Measurements from ENCODE around the gene AXIN1.

Gene AXIN1

GRCh38 chr16:325375-326145 lies 27.0 kb downstream of the AXIN1 start:
- DNase-seq, result no peak

DNA sequence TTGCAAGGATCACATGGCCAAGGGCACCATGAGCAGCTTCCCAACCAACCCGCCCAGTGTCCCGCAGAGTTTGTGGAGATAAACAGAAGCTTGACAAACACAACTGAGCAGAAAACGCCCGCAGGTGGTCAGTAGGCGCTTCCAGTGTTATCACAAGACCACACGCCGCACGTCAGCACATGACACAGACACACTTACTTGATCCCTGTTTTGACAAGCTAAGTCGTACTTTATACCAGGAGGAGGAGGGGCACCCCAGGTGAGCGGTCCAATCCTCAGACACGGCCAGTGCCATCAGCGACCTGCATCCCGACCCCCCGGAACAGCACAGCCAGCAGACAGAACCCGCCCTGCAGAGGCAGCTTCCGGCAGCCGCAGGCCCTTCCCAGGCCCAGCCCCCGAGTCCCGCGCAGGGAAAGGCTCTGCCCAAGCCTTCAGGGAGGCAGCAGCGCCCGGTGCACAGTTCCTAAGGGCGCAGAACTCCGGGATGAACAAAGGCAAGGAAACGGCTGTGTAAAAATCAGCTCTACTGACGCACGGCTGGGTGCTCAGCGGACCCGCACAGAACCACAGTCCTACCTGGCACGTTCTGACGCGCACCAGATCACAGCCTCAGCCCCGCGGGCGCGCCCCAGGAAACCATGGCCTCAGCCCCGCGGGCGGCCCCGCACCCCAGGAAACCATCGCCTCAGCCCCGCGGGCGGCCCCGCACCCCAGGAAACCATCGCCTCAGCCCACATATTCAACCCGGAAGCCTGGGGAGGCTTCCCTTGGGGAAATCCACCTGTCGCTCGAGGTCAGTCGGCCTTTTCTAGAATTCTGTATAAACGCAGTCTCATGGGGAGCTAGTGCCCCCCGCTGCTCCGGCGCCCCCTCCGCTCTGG lies 27.8 kb downstream of the AXIN1 start:
- DNase-seq, result no peak

GRCh38 chr16:324201-324450 lies 28.4 kb downstream of the AXIN1 start:
- no peak for DNase-seq

GRCh38 chr16:322476-323143 lies 29.9 kb downstream of the AXIN1 start:
- no peak for DNase-seq

DNA sequence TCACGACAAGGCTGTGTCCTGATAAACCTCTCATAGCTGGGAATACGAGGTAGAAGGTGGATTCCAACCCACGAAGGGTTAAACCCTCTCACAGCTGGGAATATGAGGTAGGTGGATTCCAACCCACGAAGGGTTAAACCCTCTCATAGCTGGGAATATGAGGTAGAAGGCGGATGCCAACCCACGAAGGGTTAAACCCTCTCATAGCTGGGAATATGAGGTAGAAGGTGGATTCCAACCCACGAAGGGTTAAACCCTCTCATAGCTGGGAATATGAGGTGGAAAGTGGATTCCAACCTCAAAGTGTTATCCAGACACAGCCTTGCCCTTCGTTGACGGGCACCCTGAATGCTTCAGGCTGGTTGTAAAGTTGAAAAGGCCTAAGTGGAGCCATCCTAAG lies 31.0 kb downstream of the AXIN1 start:
- no peak for DNase-seq

DNA sequence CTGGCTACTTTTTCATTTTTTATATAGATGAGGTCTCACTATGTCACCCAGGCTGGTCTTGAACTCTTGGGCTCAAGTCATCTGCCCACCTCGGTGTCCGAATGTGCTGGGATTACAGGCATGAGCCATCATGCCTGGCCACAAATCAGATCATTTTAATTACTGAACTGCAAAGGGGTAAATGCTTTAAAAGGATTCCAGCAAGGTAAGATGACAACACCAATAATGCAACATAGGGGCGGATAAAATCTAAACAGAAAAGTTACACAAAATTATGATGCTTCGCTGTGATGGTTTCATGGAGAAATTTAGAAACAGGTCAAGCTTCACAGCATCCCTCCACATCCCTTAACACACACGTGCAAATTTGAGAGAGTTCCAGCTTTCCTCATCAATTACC lies 32.3 kb downstream of the AXIN1 start:
- DNase-seq, result no peak

GRCh38 chr16:318628-319027 lies 33.9 kb downstream of the AXIN1 start:
- DNase-seq, result no peak

DNA sequence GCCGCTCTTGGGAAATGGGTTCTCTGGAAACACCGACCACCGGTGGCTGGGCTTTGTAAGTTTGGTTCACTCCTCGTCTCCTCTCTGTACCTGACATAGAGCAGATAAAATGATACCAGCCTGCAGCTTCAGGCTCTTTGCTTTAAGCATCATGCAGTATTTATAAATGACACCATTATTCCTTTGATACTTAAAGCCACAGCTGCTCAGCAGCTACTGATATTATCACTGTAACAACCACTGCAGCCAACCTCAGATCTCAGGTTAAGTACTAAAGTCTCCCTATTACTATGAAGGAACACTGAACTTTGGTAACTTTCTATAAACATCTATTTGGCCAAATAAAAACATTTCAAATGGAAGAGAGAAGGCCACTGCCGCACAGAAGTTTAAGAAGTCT lies 34.9 kb downstream of the AXIN1 start:
- no peak for DNase-seq

GRCh38 chr16:316741-317464 lies 35.6 kb downstream of the AXIN1 start:
- DNase-seq, result no peak

DNA sequence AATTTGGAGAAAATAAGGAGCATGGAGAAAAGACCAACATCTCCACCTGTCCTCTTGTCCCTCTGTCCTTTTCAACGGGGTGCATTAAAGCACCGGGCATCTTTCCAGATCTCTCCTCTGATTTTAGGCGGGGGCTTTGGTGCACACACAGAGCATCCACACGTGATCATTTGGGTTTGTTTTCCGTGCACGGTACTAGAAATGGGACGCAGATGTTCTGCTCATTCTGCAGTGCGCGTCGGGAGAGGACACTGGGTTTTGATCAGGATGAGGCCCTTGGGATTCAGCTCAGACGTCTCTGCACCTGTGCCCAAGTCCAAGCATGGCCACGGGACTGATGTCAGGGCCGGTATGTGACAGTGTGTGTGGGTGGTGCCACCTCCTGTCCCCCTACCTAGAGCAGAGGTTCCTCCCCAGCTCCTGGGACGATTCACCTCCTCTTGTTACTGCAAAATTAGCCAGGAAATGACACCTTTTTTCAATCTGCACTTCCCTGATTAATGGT lies 37.7 kb downstream of the AXIN1 start:
- peak; percentile 68 for DNase-seq

DNA sequence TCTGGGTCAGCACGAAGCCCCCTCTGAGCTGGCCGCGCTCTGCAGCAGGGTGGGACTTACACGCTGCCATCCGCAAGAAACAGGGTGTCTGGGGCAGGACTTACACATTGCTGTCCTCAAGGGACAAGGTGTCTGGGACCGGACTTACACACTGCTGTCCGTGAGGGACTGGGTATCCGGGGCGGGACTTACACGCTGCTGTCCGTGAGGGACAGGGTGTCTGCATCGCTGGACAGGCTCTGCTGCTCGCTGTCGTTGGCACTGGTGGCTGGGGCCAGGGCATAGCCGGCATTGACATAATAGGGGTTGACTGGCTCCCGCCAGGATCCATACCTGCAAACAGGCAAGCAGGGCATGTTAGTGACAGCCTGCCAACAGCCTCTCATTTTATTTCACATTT lies 38.2 kb downstream of the AXIN1 start:
- DNase-seq, result no peak

DNA sequence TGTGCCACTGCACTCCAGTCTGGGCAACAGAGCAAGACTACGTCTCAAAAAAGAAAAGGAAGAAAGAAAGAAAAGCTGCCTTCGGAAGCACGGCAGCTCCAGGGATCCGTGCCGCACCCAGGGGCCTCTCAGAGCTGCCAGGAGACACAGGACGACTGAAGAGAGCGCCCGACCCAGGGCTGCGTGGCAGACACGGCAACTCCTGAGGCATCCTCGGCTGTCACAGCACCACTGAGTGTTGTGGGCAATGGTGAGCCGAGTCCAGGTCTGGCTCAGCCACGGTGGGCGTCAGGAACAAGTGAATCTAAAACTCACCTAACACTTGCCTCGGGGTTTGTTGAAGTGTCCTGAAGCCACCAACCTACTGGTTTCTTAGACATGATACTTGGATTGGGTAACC lies 40.8 kb downstream of the AXIN1 start:
- no peak for DNase-seq

DNA sequence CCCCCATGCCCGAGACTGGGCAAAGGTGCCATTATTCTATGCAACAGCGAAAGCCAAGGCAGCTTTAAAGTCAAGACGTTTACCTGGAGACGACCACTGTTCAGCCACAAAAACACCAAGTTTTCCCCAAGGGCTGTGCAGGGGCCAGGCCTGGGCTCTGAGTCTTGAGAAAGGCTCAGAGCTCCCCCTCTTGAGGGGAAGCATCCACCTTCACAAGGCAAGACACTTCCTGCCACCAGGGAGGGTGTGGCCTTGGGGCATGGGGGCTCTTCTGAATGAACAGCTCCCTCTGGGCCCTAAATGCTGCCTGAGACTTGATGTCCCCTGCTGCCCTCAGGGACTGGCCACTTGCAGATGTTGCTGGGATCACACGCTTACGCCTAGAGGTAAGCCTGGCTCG lies 43.0 kb downstream of the AXIN1 start:
- no peak for DNase-seq

DNA sequence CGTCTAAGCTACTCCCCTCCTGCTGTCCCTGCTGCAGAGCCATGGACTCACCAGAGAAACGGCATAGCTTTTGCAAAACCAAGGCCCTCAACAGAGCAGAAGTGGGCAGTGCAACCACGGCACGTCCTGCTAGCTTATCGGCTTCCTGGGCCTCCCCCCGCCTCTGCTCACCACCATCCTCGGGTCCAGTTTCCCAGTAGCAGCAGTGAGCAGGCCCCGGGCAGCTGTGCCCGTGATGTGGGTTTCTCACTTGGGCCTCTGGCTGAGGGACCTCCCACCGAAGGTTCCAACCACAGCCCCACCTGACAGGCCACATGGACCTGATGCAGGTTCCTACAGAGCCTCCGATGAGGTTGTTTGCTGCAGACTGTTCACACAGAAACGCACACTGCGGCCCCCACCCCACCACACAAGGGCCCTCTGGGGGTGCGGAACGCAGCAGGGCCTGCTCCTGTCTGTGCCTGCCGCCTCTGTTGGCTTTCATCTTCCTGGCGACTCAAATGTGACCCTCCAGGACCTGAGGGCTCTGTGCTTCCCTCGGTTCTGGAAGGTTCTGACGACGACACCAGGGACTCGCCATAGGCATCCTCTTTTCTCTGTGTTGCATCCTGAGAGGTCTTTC lies 44.7 kb downstream of the AXIN1 start:
- no peak for DNase-seq

- DNase-seq, result no peak
These were observed 45.6 kb downstream of the AXIN1 start for GRCh38 chr16:306911-307370.

- no peak for DNase-seq
These were observed 46.5 kb downstream of the AXIN1 start for GRCh38 chr16:305916-306626.

- no peak for DNase-seq
These were observed 48.6 kb downstream of the AXIN1 start for GRCh38 chr16:303760-304505.

- DNase-seq, result no peak
These were observed 50.6 kb downstream of the AXIN1 start for GRCh38 chr16:301950-302349.

DNA sequence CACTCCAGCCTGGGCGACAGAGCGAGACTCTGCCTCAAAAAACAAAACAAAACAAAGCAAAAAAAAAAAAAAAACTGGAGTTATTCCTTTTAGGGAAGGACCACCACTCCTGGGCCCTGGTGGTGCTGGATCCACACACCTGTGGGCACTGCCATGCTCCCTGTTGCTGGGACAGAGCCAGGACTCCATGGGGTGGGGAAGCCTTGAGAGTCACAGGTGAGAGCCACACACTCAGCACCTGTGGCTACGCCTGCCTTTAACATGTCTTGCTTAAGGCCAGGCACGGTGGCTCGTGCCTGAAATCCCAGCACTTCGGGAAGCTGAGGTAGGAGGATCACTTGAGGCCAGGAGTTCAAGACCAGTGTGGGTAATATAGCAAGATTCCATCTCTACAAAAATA lies 51.3 kb downstream of the AXIN1 start:
- no peak for DNase-seq

- no peak for DNase-seq
These were observed 54.7 kb downstream of the AXIN1 start for GRCh38 chr16:297832-298231.
